AG10803 (cell line): ENCODE measurements around the gene PLA2G4B.

Experiments used
- DNase-seq: peaks from one replicate; pipeline ENCODE4 v3.0.0; 2010; ENCODE audit warnings: low read depth
- H3K4me3 ChIP-seq: 2 replicates; pipeline ENCODE4 v1.5.1; 2011; ENCODE audit warnings: mild to moderate bottlenecking, low read length, control low read depth
- TF ChIP-seq, protein P1 (sequence below): conservative IDR thresholded peaks from 2 replicates; pipeline ENCODE4 v1.5.1; 2011; ENCODE audit warnings: mild to moderate bottlenecking, low read length, control low read depth, inconsistent platforms

PLA2G4B gene

DNA sequence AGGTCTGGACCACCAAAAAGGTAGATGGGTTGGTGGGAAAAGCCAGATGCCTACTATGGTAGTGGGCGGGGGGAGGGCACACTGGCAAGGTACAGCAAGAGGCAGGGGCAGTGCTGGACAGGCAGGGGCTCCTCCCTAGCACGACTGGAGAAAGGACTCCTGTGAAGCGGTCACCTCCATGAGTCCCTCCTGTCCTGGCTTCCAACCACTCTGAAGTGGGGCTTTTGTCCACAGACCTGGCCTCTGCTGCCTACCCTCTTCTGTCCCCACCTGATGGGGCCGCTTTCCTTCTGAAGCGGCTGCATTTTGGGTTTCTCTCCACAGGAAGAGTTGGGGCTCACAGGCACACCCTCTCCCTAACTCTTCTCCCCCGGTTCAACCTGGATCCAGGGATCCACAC, 57.9 kb downstream of the PLA2G4B start:
- no peak for DNase-seq
- no peak overlapping the region for H3K4me3 ChIP-seq
- TF ChIP-seq, protein P1, sequence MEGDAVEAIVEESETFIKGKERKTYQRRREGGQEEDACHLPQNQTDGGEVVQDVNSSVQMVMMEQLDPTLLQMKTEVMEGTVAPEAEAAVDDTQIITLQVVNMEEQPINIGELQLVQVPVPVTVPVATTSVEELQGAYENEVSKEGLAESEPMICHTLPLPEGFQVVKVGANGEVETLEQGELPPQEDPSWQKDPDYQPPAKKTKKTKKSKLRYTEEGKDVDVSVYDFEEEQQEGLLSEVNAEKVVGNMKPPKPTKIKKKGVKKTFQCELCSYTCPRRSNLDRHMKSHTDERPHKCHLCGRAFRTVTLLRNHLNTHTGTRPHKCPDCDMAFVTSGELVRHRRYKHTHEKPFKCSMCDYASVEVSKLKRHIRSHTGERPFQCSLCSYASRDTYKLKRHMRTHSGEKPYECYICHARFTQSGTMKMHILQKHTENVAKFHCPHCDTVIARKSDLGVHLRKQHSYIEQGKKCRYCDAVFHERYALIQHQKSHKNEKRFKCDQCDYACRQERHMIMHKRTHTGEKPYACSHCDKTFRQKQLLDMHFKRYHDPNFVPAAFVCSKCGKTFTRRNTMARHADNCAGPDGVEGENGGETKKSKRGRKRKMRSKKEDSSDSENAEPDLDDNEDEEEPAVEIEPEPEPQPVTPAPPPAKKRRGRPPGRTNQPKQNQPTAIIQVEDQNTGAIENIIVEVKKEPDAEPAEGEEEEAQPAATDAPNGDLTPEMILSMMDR: no peak

DNA sequence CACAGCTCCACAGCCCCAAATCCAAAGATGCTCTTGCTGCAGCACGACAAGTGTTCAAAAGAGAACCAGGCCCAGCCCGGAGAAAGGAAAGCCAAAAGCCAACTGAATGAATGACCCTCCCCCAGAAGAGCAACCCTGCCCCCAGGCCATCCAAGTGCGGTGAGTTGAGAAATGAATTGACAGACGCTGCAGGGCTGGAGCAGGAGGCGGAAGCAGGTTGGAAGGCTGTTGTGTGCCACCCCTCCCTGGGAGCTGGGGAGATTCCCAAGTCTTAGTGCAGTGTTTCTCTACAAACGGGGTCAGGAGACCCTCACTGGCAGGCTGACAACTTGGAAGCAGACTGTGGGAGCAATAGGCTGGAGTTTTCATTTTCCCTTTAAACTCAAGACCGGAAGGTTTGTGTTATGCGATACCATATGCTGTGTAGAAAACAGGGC, 58.7 kb downstream of the PLA2G4B start:
- TF ChIP-seq, protein P1: no peak
- no peak for DNase-seq
- no peak overlapping the region for H3K4me3 ChIP-seq
